ENCODE data around the gene ST3GAL4. TPM values are rescaled to one million over a fixed set of nuclear protein-coding genes. Genes with fewer than 3 reads are reported as not detected.

Gene ST3GAL4
- total RNA-seq, 1 donor from 2014 or later = 39.2 TPM

- Histone ChIP-seq H3K27me3 (no peaks in the 10 kb centered on the region), H3K36me3 (peaks cover 13% of the 10 kb centered on the region), H3K4me3 (no peak overlapping the region), H3K4me1 (no peaks in the 10 kb centered on the region), H3K27ac (no peak overlapping the region), H3K9me3 (no peaks in the 10 kb centered on the region)
- DNase-seq = peak; percentile 40
- intact Hi-C loops (cut with DNase I) = no loop called here
- no peak for TF ChIP-seq CTCF (IDR thresholded peaks at IDR 0.05)
- ATAC-seq = peak; percentile 42
These were observed 23.2 kb upstream of the ST3GAL4 start for GRCh38 chr11:126332221-126332711.

- DNase-seq = no peak
- ATAC-seq = no peak
- no peak for TF ChIP-seq CTCF (IDR thresholded peaks at IDR 0.05)
- no peaks in the 10 kb centered on the region for H3K9me3 ChIP-seq
- H3K36me3 ChIP-seq = peaks cover 17% of the 10 kb centered on the region
- H3K27ac ChIP-seq = no peak overlapping the region
- intact Hi-C loops (cut with DNase I) = no loop called here
- no peaks in the 10 kb centered on the region for H3K4me1 ChIP-seq
- H3K27me3 ChIP-seq = no peaks in the 10 kb centered on the region
- no peak overlapping the region for H3K4me3 ChIP-seq
These were observed 22.3 kb upstream of the ST3GAL4 start for GRCh38 chr11:126333142-126333541.

- no peak for TF ChIP-seq CTCF (IDR thresholded peaks at IDR 0.05)
These were observed 20.6 kb upstream of the ST3GAL4 start for GRCh38 chr11:126334659-126335462.

GRCh38 chr11:126335463-126335760 lies 20.1 kb upstream of the ST3GAL4 start:
- ATAC-seq (no peak), DNase-seq (no peak)
- Histone ChIP-seq H3K4me1 (peaks cover 9% of the 10 kb centered on the region), H3K9me3 (no peaks in the 10 kb centered on the region), H3K27ac (no peak overlapping the region), H3K36me3 (peaks cover 21% of the 10 kb centered on the region), H3K4me3 (no peak overlapping the region), H3K27me3 (no peaks in the 10 kb centered on the region)
- TF ChIP-seq CTCF (IDR thresholded peaks at IDR 0.05) = no peak
- intact Hi-C loops (cut with DNase I) = no loop called here

More at GRCh38 chr11:126334659-126335462, 20.6 kb upstream of the ST3GAL4 start:
- no peaks in the 10 kb centered on the region for H3K27me3 ChIP-seq
- H3K4me1 ChIP-seq = peaks cover 4% of the 10 kb centered on the region
- intact Hi-C loops (cut with DNase I) = no loop called here
- H3K9me3 ChIP-seq = no peaks in the 10 kb centered on the region
- ATAC-seq (no peak), DNase-seq (no peak)
- no peak overlapping the region for H3K4me3 ChIP-seq
- H3K27ac ChIP-seq = no peak overlapping the region
- peaks cover 21% of the 10 kb centered on the region for H3K36me3 ChIP-seq

GRCh38 chr11:126336138-126336541 lies 19.3 kb upstream of the ST3GAL4 start:
- Histone ChIP-seq H3K27me3 (no peaks in the 10 kb centered on the region), H3K4me1 (peaks cover 12% of the 10 kb centered on the region), H3K9me3 (no peaks in the 10 kb centered on the region), H3K36me3 (peaks cover 23% of the 10 kb centered on the region), H3K27ac (peak overlapping the region; percentile 11), H3K4me3 (no peak overlapping the region)
- no peak for ATAC-seq
- TF ChIP-seq CTCF (IDR thresholded peaks at IDR 0.05) = no peak
- intact Hi-C loops (cut with DNase I) = no loop called here
- no peak for DNase-seq

Data from upper lobe of right lung (tissue), 1 donor.